ENCODE results near the gene RBFOX2. TPM values are rescaled to one million over a fixed set of nuclear protein-coding genes. Genes with fewer than 3 reads are reported as not detected.

Gene RBFOX2
- total RNA-seq, 4 donors from 2014 or later, result 39.4 to 80.0 (median 52.9) TPM

DNA sequence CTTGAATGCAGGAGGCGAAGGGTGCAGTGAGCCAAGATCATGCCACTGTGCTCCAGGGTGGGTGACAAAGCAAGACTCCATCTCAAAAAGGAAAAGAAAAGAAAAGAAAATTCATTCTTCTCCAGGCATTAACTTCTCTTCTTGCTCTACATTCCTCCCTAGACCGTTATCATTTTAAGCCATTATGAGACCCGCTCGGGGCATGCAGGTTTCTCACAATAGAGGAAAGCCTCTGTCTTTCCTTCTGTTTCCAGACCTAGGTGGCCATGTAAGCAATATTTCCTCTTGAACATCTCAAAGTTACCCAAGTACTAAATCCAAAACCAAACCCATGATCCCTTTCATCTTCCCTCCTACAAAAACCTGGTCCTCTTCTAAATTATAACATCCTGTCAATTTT, 139.6 kb downstream of the RBFOX2 start:
- H3K36me3 ChIP-seq, result no peaks in the 10 kb centered on the region
- H3K27ac ChIP-seq, result no peak overlapping the region
- no peak overlapping the region for H3K4me3 ChIP-seq
- no peak for DNase-seq
- H3K4me1 ChIP-seq, result no peaks in the 10 kb centered on the region
- no peak for TF ChIP-seq POLR2A (IDR thresholded peaks at IDR 0.05)
- TF ChIP-seq, protein P1, sequence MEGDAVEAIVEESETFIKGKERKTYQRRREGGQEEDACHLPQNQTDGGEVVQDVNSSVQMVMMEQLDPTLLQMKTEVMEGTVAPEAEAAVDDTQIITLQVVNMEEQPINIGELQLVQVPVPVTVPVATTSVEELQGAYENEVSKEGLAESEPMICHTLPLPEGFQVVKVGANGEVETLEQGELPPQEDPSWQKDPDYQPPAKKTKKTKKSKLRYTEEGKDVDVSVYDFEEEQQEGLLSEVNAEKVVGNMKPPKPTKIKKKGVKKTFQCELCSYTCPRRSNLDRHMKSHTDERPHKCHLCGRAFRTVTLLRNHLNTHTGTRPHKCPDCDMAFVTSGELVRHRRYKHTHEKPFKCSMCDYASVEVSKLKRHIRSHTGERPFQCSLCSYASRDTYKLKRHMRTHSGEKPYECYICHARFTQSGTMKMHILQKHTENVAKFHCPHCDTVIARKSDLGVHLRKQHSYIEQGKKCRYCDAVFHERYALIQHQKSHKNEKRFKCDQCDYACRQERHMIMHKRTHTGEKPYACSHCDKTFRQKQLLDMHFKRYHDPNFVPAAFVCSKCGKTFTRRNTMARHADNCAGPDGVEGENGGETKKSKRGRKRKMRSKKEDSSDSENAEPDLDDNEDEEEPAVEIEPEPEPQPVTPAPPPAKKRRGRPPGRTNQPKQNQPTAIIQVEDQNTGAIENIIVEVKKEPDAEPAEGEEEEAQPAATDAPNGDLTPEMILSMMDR (IDR thresholded peaks at IDR 0.05), result no peak
- H3K9me3 ChIP-seq, result no peaks in the 10 kb centered on the region
- H3K27me3 ChIP-seq, result no peaks in the 10 kb centered on the region

DNA sequence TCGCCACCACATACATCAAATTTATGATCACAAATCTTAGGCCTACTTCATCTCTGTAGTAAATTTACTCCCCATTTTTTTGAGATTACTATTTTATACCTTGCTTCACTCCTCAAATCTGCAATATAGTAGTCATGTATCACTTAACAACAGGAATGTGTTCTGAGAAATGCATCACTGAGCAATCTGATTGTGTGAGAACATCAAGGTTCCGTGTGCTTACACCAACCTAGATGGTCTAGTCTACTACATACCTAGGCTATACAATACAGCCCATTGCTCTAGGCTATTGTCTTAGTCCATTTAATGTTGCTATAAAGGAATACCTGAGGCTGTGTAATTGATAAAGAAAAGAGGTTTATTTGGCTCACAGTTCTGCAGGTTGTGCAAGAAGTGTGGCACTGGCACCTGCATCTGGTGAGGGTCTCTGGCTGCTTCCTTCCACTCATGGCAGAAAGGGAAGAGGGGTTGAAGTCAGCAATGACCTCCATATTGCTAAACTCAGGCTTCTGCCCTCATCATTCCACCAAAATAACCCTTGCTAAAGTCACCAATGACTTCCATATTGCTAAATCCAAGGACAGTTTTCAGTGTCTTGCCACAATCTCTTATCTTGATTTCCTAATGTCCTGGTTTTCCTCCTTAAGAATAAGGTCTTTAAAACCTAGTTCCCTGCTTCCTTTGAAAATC, 140.3 kb downstream of the RBFOX2 start:
- Histone ChIP-seq H3K27me3 (no peaks in the 10 kb centered on the region), H3K9me3 (no peaks in the 10 kb centered on the region), H3K4me3 (no peak overlapping the region), H3K36me3 (no peaks in the 10 kb centered on the region), H3K27ac (no peak overlapping the region), H3K4me1 (peaks cover 0 to 2% (median 0%) of the 10 kb centered on the region in 4 donors)
- TF ChIP-seq, protein P1 (IDR thresholded peaks at IDR 0.05), result no peak
- no peak for TF ChIP-seq POLR2A (IDR thresholded peaks at IDR 0.05)
- DNase-seq, result no peak

DNA sequence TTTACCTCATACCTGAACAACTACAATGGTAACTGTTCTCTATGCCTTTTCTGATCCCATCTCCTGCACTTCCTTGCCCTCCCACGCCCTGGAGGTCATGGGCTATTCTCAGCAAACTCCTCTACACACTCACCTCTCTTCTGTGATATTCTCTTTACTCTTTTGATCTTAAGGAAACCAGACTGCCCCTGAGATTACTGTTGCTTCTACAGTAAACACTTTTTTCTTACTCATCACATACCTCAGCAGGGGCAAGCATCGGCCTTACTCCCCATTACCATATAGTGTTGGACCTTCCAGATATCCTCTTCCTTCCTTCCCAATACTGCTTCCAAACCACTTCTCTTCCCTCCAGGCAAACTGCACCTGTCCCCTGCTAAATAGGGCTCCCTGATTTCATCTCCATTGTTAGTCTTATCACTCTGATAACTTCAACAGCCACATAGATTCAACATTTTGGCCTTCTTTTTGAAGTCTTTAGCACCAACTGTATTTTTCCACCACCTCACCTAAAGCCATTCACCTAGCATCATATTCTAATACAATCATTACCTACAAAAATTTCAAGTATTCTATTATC, 141.2 kb downstream of the RBFOX2 start:
- no peak for DNase-seq
- no peaks in the 10 kb centered on the region for H3K36me3 ChIP-seq
- peaks cover 0 to 9% (median 0%) of the 10 kb centered on the region in 4 donors for H3K4me1 ChIP-seq
- no peak overlapping the region for H3K27ac ChIP-seq
- no peaks in the 10 kb centered on the region for H3K27me3 ChIP-seq
- no peaks in the 10 kb centered on the region for H3K9me3 ChIP-seq
- TF ChIP-seq, protein P1 (IDR thresholded peaks at IDR 0.05), result no peak
- no peak for TF ChIP-seq POLR2A (IDR thresholded peaks at IDR 0.05)
- no peak overlapping the region for H3K4me3 ChIP-seq

DNA sequence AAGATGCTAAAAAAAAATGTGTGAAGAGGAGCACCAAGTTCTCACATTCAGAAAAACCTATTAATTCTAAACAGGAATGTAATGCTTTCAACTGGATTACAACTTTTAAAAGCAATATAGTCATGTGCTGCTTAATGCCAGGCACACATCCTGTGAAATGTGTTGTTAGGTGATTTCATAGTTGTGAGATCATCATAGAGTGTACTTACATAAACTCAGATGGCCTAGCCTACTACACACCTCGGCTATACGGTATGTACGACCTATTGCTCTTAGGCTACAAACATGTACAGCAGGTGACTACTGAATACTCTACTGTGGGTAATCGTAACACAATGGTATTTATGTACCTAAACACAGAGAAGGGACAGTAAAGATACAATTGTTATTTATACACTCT, 142.3 kb downstream of the RBFOX2 start:
- Histone ChIP-seq H3K4me1 (peaks cover 0 to 13% (median 0%) of the 10 kb centered on the region in 4 donors), H3K27ac (no peak overlapping the region), H3K9me3 (no peaks in the 10 kb centered on the region), H3K4me3 (no peak overlapping the region), H3K36me3 (no peaks in the 10 kb centered on the region), H3K27me3 (no peaks in the 10 kb centered on the region)
- no peak for DNase-seq
- TF ChIP-seq, protein P1 (IDR thresholded peaks at IDR 0.05), result no peak
- TF ChIP-seq POLR2A (IDR thresholded peaks at IDR 0.05), result no peak

DNA sequence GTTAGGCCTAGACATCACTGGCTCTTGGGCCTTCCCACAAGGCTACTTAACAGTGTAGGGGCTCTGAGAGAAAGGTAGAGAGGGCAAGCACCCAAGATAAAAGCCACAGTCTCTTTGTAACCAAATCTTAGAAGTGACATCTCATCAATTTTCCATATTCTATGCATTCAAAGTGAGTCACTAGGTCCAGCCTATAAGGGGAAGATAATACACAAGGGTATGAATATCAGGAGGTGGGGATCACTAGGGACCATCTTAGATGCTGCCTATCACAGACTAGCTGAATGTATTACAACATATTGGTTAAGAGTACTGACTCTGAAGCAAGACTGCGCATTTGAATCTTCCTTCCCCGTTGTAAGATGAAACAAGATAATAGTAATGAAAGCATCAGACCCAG, 144.1 kb downstream of the RBFOX2 start:
- H3K9me3 ChIP-seq, result no peaks in the 10 kb centered on the region
- H3K27ac ChIP-seq, result no peak overlapping the region
- no peaks in the 10 kb centered on the region for H3K27me3 ChIP-seq
- no peaks in the 10 kb centered on the region for H3K36me3 ChIP-seq
- no peak for TF ChIP-seq POLR2A (IDR thresholded peaks at IDR 0.05)
- TF ChIP-seq, protein P1 (IDR thresholded peaks at IDR 0.05), result no peak
- H3K4me3 ChIP-seq, result no peak overlapping the region
- H3K4me1 ChIP-seq, result peaks cover 0 to 13% (median 0%) of the 10 kb centered on the region in 4 donors
- no peak for DNase-seq

Measured in Peyer's patch (tissue), 4 donors.